Osteoblast (primary cell): Measurements from ENCODE around the gene CNPPD1. TPM values are rescaled to one million over a fixed set of nuclear protein-coding genes. Genes with fewer than 3 reads are reported as not detected.

Experiments
- DNase-seq: peaks from one replicate; pipeline ENCODE4 v3.0.0; 2011; ENCODE audit warnings: low spot score, mixed read lengths; ENCODE audit not compliant: insufficient read length; ENCODE audit errors: missing footprints
- H2AFZ ChIP-seq: 2 replicates; pipeline ENCODE4 v1.6.0; 2011; ENCODE audit warnings: mild to moderate bottlenecking, low read length
- H3K27ac ChIP-seq: 2 replicates; pipeline ENCODE4 v1.5.1; 2011; ENCODE audit warnings: mild to moderate bottlenecking, low read depth, low read length, moderate library complexity
- H3K27me3 ChIP-seq: 2 replicates; pipeline ENCODE4 v1.6.0; 2012; ENCODE audit warnings: mild to moderate bottlenecking, control low read depth, inconsistent platforms, low read length, moderate library complexity; ENCODE audit not compliant: insufficient read depth
- H3K36me3 ChIP-seq: 2 replicates; pipeline ENCODE4 v1.5.1; 2011; ENCODE audit warnings: mild to moderate bottlenecking, low read length, control low read depth, moderate library complexity; ENCODE audit not compliant: insufficient read depth
- H3K4me1 ChIP-seq: 2 replicates; pipeline ENCODE4 v1.5.1; 2011; ENCODE audit warnings: mild to moderate bottlenecking, low read length, control low read depth, moderate library complexity; ENCODE audit not compliant: insufficient read depth
- H3K4me2 ChIP-seq: 2 replicates; pipeline ENCODE4 v1.6.0; 2011; ENCODE audit warnings: mild to moderate bottlenecking, low read length; ENCODE audit not compliant: insufficient read depth
- H3K4me3 ChIP-seq: fragments of 200-600 bp; sonication (generic); 3 replicates; pipeline ENCODE4 v1.5.1; 2012; ENCODE audit warnings: mild to moderate bottlenecking, low read length, inconsistent platforms; ENCODE audit not compliant: insufficient read depth
- H3K79me2 ChIP-seq: 2 replicates; pipeline ENCODE4 v1.6.0; 2012; ENCODE audit warnings: mild to moderate bottlenecking, low read length, control low read depth, inconsistent platforms; ENCODE audit not compliant: insufficient read depth
- H3K9me3 ChIP-seq: 2 replicates; pipeline ENCODE4 v1.5.1; 2011; ENCODE audit warnings: low read depth, low read length, control low read depth
- H4K20me1 ChIP-seq: 2 replicates; pipeline ENCODE4 v1.6.0; 2012; ENCODE audit warnings: mild to moderate bottlenecking, low read length, control low read depth; ENCODE audit not compliant: insufficient read depth
- total RNA-seq: library from RNA; depleted of rRNA; stranded (reverse); fragments of >200 nt; gene quantifications from 2 replicates; pipeline ENCODE4 v1.2.3, GENCODE V29; 2012
- TF ChIP-seq, protein P1 (sequence below): IDR thresholded peaks from 2 replicates; pipeline ENCODE4 v1.5.1; 2011; ENCODE audit warnings: mild to moderate bottlenecking, low read depth, low read length, moderate library complexity; ENCODE audit errors: extremely low read depth

The CNPPD1 gene
- total RNA-seq, 1 donor = 26.1 TPM

DNA sequence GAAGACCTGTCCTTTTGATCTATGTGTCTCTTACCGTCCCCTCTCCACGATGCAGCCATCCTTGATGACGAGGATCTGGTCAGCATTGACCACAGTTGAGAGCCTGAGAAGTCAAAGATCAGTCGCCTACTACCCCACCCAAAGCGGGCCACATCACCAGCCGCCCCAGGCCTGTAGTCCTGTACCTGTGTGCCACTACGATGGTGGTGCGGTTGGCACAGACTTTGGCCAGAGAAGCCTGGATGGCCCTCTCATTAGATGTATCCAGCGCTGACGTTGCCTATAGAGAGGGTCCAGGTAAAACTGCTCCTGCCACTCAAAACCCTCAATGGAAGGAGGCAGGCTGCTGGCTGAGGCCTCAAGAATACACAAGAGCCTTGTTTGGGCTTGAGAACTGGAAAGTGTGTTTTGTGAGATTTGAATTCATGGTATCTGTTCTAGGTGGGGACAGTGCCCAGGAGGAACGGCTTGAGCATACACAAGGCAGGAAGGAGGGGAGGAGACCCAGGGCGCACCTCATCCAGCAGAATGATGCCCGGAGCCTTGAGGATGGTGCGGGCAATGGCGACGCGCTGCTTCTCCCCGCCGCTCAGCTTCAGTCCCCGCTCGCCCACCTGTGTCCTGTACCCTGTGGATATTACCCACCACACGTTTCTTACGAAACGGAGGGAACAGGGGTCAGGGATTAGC is 33.6 kb upstream of the CNPPD1 start:
- H3K4me3 ChIP-seq = no peak overlapping the region
- TF ChIP-seq, protein P1, sequence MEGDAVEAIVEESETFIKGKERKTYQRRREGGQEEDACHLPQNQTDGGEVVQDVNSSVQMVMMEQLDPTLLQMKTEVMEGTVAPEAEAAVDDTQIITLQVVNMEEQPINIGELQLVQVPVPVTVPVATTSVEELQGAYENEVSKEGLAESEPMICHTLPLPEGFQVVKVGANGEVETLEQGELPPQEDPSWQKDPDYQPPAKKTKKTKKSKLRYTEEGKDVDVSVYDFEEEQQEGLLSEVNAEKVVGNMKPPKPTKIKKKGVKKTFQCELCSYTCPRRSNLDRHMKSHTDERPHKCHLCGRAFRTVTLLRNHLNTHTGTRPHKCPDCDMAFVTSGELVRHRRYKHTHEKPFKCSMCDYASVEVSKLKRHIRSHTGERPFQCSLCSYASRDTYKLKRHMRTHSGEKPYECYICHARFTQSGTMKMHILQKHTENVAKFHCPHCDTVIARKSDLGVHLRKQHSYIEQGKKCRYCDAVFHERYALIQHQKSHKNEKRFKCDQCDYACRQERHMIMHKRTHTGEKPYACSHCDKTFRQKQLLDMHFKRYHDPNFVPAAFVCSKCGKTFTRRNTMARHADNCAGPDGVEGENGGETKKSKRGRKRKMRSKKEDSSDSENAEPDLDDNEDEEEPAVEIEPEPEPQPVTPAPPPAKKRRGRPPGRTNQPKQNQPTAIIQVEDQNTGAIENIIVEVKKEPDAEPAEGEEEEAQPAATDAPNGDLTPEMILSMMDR = no peak
- H4K20me1 ChIP-seq = no peaks in the 10 kb centered on the region
- no peaks in the 10 kb centered on the region for H3K27me3 ChIP-seq
- no peak overlapping the region for H2AFZ ChIP-seq
- peaks cover 57% of the 10 kb centered on the region for H3K36me3 ChIP-seq
- H3K9me3 ChIP-seq = no peaks in the 10 kb centered on the region
- no peak overlapping the region for H3K27ac ChIP-seq
- H3K4me1 ChIP-seq = peaks cover 18% of the 10 kb centered on the region
- H3K79me2 ChIP-seq = peaks cover 3% of the 10 kb centered on the region
- peak; percentile 45 for DNase-seq
- H3K4me2 ChIP-seq = no peak overlapping the region

GRCh38 chr2:219209236-219210195 is 32.8 kb upstream of the CNPPD1 start:
- no peaks in the 10 kb centered on the region for H3K9me3 ChIP-seq
- no peaks in the 10 kb centered on the region for H4K20me1 ChIP-seq
- H3K36me3 ChIP-seq = peaks cover 51% of the 10 kb centered on the region
- peaks cover 18% of the 10 kb centered on the region for H3K4me1 ChIP-seq
- no peak overlapping the region for H3K4me3 ChIP-seq
- DNase-seq = peak; percentile 36
- H3K79me2 ChIP-seq = peaks cover 3% of the 10 kb centered on the region
- TF ChIP-seq, protein P1 = no peak
- no peak overlapping the region for H2AFZ ChIP-seq
- no peak overlapping the region for H3K4me2 ChIP-seq
- H3K27ac ChIP-seq = no peak overlapping the region
- no peaks in the 10 kb centered on the region for H3K27me3 ChIP-seq

GRCh38 chr2:219207884-219208740 is 31.4 kb upstream of the CNPPD1 start:
- peak; percentile 93 for DNase-seq
- H3K9me3 ChIP-seq = no peaks in the 10 kb centered on the region
- H2AFZ ChIP-seq = no peak overlapping the region
- no peaks in the 10 kb centered on the region for H3K27me3 ChIP-seq
- peak overlapping the region; percentile 100 for H3K4me2 ChIP-seq
- H3K36me3 ChIP-seq = peaks cover 41% of the 10 kb centered on the region
- H3K27ac ChIP-seq = peak overlapping the region; percentile 36
- H3K4me3 ChIP-seq = peak overlapping the region; percentile 80
- peaks cover 18% of the 10 kb centered on the region for H3K4me1 ChIP-seq
- TF ChIP-seq, protein P1 = no peak
- peaks cover 3% of the 10 kb centered on the region for H3K79me2 ChIP-seq
- H4K20me1 ChIP-seq = no peaks in the 10 kb centered on the region
